Activated CD4-positive, alpha-beta T cell treated with anti-CD3 and anti-CD28 coated beads, Interleukin-2, amount 10 ng/mL, durations not matched to agents 24 days and 14 days (primary cell): Measurements from ENCODE around the gene SHANK2. TPM values are rescaled to one million over a fixed set of nuclear protein-coding genes. Genes with fewer than 3 reads are reported as not detected.

Source experiments
- DNase-seq: peaks from one replicate; pipeline ENCODE4 v3.0.0; 2022
- H3K27ac Mint-ChIP-seq: one replicate; pipeline ENCODE4 v1.8.0; 2022; ENCODE audit warnings: mild to moderate bottlenecking, mixed read lengths
- H3K27me3 Mint-ChIP-seq: one replicate; pipeline ENCODE4 v1.8.0; 2022; ENCODE audit warnings: mixed read lengths
- H3K36me3 Mint-ChIP-seq: one replicate; pipeline ENCODE4 v1.8.0; 2022; ENCODE audit warnings: low read depth, mild to moderate bottlenecking, mixed read lengths
- H3K4me1 Mint-ChIP-seq: one replicate; pipeline ENCODE4 v1.8.0; 2021; ENCODE audit warnings: mixed read lengths
- H3K4me3 Mint-ChIP-seq: one replicate; pipeline ENCODE4 v1.8.0; 2022; ENCODE audit warnings: mild to moderate bottlenecking, moderate library complexity, mixed read lengths
- H3K9me3 Mint-ChIP-seq: one replicate; pipeline ENCODE4 v1.8.0; 2021; ENCODE audit warnings: mixed read lengths
- intact Hi-C: fragments of 100-400 bp; cut with micrococcal nuclease; formaldehyde crosslinking; loops from one replicate; pipeline ENCODE4 v1.15.1; 2023
- total RNA-seq: library from RNA; stranded (reverse); gene quantifications from 2 replicates; pipeline ENCODE4 v1.2.3, GENCODE V29; 2022

The SHANK2 gene
- total RNA-seq, 1 donor from 2014 or later: not detected

GRCh38 chr11:71255323-71255722 is 2.9 kb upstream of the SHANK2 start:
- no peaks in the 10 kb centered on the region for H3K4me1 Mint-ChIP-seq
- no peaks in the 10 kb centered on the region for H3K36me3 Mint-ChIP-seq
- peaks cover 4% of the 10 kb centered on the region for H3K9me3 Mint-ChIP-seq
- DNase-seq: no peak
- no peak overlapping the region for H3K27ac Mint-ChIP-seq
- peaks cover 30% of the 10 kb centered on the region for H3K27me3 Mint-ChIP-seq
- no peak overlapping the region for H3K4me3 Mint-ChIP-seq
- intact Hi-C loops: no loop called here

GRCh38 chr11:71253794-71254193 is 1.4 kb upstream of the SHANK2 start:
- intact Hi-C loops: no loop called here

GRCh38 chr11:71252770-71253730 is 673 bp upstream of the SHANK2 start:
- no peaks in the 10 kb centered on the region for H3K36me3 Mint-ChIP-seq
- DNase-seq: no peak
- no peaks in the 10 kb centered on the region for H3K4me1 Mint-ChIP-seq
- no peak overlapping the region for H3K4me3 Mint-ChIP-seq
- peaks cover 47% of the 10 kb centered on the region for H3K27me3 Mint-ChIP-seq
- H3K9me3 Mint-ChIP-seq: no peaks in the 10 kb centered on the region
- intact Hi-C loops: no loop called here
- H3K27ac Mint-ChIP-seq: no peak overlapping the region

More at GRCh38 chr11:71253794-71254193, 1.4 kb upstream of the SHANK2 start:
- H3K27me3 Mint-ChIP-seq: peaks cover 41% of the 10 kb centered on the region
- DNase-seq: no peak
- no peak overlapping the region for H3K27ac Mint-ChIP-seq
- H3K36me3 Mint-ChIP-seq: no peaks in the 10 kb centered on the region
- H3K4me3 Mint-ChIP-seq: no peak overlapping the region
- no peaks in the 10 kb centered on the region for H3K4me1 Mint-ChIP-seq
- peaks cover 4% of the 10 kb centered on the region for H3K9me3 Mint-ChIP-seq

GRCh38 chr11:71251761-71252268 is 562 bp downstream of the SHANK2 start:
- intact Hi-C loops: no loop called here
- H3K4me1 Mint-ChIP-seq: no peaks in the 10 kb centered on the region

GRCh38 chr11:71251151-71251721 is 1.1 kb downstream of the SHANK2 start:
- Mint-ChIP-seq H3K4me1 (no peaks in the 10 kb centered on the region), H3K36me3 (no peaks in the 10 kb centered on the region), H3K9me3 (no peaks in the 10 kb centered on the region), H3K4me3 (no peak overlapping the region), H3K27ac (no peak overlapping the region), H3K27me3 (peaks cover 47% of the 10 kb centered on the region)
- DNase-seq: no peak
- intact Hi-C loops: no loop called here

More at GRCh38 chr11:71251761-71252268, 562 bp downstream of the SHANK2 start:
- Mint-ChIP-seq H3K4me3 (no peak overlapping the region), H3K27me3 (peaks cover 47% of the 10 kb centered on the region), H3K36me3 (no peaks in the 10 kb centered on the region), H3K27ac (no peak overlapping the region), H3K9me3 (no peaks in the 10 kb centered on the region)
- no peak for DNase-seq

DNA sequence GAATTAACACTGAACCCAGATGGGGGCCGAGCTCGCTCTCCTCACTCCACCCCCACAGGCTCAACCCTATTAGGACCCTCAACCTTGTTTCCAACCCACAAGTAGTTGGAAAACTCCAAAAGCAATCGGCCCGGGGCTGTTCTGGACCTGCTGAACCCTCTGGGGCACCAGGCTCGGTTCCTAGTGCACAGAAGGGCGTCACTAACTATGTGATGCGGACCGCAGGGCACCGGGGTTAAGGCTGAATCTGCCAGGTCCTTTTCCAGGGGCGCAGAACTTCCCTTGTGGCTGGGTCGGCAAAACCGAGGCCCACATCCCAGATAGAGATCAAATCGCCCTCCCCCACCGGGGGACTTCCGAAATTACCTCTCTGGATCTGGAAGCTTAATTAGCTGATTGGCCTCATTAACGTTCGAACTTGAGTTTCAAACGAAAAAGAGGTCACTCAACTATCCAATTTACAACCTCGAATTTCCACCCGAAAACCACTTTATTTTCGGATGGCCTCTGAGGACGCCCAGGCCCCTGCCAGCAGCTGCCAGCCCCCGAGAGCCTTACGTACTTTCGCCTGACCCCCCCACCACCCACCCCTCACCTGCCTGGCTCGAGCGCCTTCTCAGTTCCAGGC is 1.7 kb downstream of the SHANK2 start:
- H3K9me3 Mint-ChIP-seq: no peaks in the 10 kb centered on the region
- no peak overlapping the region for H3K4me3 Mint-ChIP-seq
- no peaks in the 10 kb centered on the region for H3K36me3 Mint-ChIP-seq
- no peak overlapping the region for H3K27ac Mint-ChIP-seq
- DNase-seq: no peak
- intact Hi-C loops: no loop called here
- no peaks in the 10 kb centered on the region for H3K4me1 Mint-ChIP-seq
- H3K27me3 Mint-ChIP-seq: peaks cover 47% of the 10 kb centered on the region

- DNase-seq: no peak
- no peaks in the 10 kb centered on the region for H3K4me1 Mint-ChIP-seq
- intact Hi-C loops: no loop called here
- H3K27ac Mint-ChIP-seq: no peak overlapping the region
- no peak overlapping the region for H3K4me3 Mint-ChIP-seq
- no peaks in the 10 kb centered on the region for H3K36me3 Mint-ChIP-seq
- H3K9me3 Mint-ChIP-seq: no peaks in the 10 kb centered on the region
- peaks cover 42% of the 10 kb centered on the region for H3K27me3 Mint-ChIP-seq
These were observed 3.1 kb downstream of the SHANK2 start for GRCh38 chr11:71249301-71249700.

GRCh38 chr11:71248656-71249055 is 3.7 kb downstream of the SHANK2 start:
- Mint-ChIP-seq H3K27me3 (peaks cover 36% of the 10 kb centered on the region), H3K4me1 (no peaks in the 10 kb centered on the region)

GRCh38 chr11:71248251-71248570 is 4.2 kb downstream of the SHANK2 start:
- H3K9me3 Mint-ChIP-seq: no peaks in the 10 kb centered on the region
- DNase-seq: no peak
- no peak overlapping the region for H3K4me3 Mint-ChIP-seq
- no peaks in the 10 kb centered on the region for H3K4me1 Mint-ChIP-seq
- H3K36me3 Mint-ChIP-seq: no peaks in the 10 kb centered on the region
- intact Hi-C loops: no loop called here
- H3K27ac Mint-ChIP-seq: no peak overlapping the region
- H3K27me3 Mint-ChIP-seq: peaks cover 31% of the 10 kb centered on the region

More at GRCh38 chr11:71248656-71249055, 3.7 kb downstream of the SHANK2 start:
- H3K27ac Mint-ChIP-seq: no peak overlapping the region
- no peak for DNase-seq
- no peak overlapping the region for H3K4me3 Mint-ChIP-seq
- H3K36me3 Mint-ChIP-seq: no peaks in the 10 kb centered on the region
- H3K9me3 Mint-ChIP-seq: no peaks in the 10 kb centered on the region
- intact Hi-C loops: no loop called here

DNA sequence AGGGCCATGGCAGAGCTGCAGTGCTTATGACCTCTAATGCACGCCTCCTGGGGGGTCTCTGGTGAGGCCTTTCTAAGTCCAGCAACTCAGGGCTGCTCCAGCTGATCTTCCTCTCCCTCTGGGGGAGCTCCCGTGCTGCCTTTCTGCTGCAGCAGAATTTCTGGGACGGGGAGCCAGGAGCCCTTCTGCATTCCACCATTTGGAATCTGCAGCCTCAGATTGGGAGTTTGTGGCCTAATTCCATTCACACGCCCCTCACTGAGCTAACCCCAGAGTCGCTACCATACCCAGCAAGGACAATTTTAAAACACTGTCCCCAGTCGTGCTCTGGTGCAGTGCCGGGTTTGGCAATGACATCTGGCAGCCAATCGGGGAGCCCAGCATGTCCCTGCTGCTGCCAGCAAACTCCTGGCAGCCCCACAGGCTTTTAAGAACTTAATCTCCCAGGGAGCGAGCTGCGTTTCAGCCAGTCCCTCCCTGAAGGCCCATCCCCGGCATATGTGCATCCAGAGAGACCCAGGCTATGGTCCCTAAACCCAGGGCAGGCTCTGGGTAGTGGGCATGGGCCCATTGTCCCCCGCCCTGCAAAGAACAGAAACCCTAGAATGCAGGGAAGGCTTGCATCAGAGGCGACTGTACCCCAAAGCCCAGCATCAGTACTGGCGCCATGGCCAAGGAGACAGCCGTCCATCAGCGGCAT is 4.7 kb downstream of the SHANK2 start:
- no peak overlapping the region for H3K27ac Mint-ChIP-seq
- peaks cover 29% of the 10 kb centered on the region for H3K27me3 Mint-ChIP-seq
- no peaks in the 10 kb centered on the region for H3K9me3 Mint-ChIP-seq
- intact Hi-C loops: no loop called here
- H3K4me1 Mint-ChIP-seq: no peaks in the 10 kb centered on the region
- no peaks in the 10 kb centered on the region for H3K36me3 Mint-ChIP-seq
- DNase-seq: no peak
- H3K4me3 Mint-ChIP-seq: no peak overlapping the region

- no peak for DNase-seq
- H3K27me3 Mint-ChIP-seq: peaks cover 26% of the 10 kb centered on the region
- H3K9me3 Mint-ChIP-seq: no peaks in the 10 kb centered on the region
- no peak overlapping the region for H3K4me3 Mint-ChIP-seq
- no peaks in the 10 kb centered on the region for H3K4me1 Mint-ChIP-seq
- H3K27ac Mint-ChIP-seq: no peak overlapping the region
- intact Hi-C loops: no loop called here
- H3K36me3 Mint-ChIP-seq: no peaks in the 10 kb centered on the region
These were observed 5.8 kb downstream of the SHANK2 start for GRCh38 chr11:71246559-71246958.

- intact Hi-C loops: no loop called here
- Mint-ChIP-seq H3K36me3 (no peaks in the 10 kb centered on the region), H3K4me3 (no peak overlapping the region), H3K27ac (no peak overlapping the region), H3K4me1 (peaks cover 4% of the 10 kb centered on the region), H3K9me3 (no peaks in the 10 kb centered on the region), H3K27me3 (peaks cover 26% of the 10 kb centered on the region)
- DNase-seq: no peak
These were observed 6.6 kb downstream of the SHANK2 start for GRCh38 chr11:71245601-71246391.
